Mucosa of stomach (tissue), 1 donor: ENCODE measurements around the gene CARD8.

Source experiments
- H3K27me3 ChIP-seq: one replicate; pipeline ENCODE4 v1.7.0; 2013; ENCODE audit warnings: mild to moderate bottlenecking, low read length; ENCODE audit not compliant: control insufficient read depth, insufficient read depth
- H3K36me3 ChIP-seq: one replicate; pipeline ENCODE4 v1.7.0; 2013; ENCODE audit warnings: low read length; ENCODE audit not compliant: control insufficient read depth, insufficient read depth
- H3K4me1 ChIP-seq: one replicate; pipeline ENCODE4 v1.7.0; 2013; ENCODE audit warnings: mild to moderate bottlenecking, low read length; ENCODE audit not compliant: control insufficient read depth, insufficient read depth
- H3K4me3 ChIP-seq: one replicate; pipeline ENCODE4 v1.7.0; 2013; ENCODE audit warnings: low read length
- H3K9ac ChIP-seq: one replicate; pipeline ENCODE4 v1.7.0; 2013; ENCODE audit warnings: mild to moderate bottlenecking, low read length, moderate library complexity
- H3K9me3 ChIP-seq: one replicate; pipeline ENCODE4 v1.7.0; 2013; ENCODE audit warnings: mild to moderate bottlenecking, low read length, moderate library complexity; ENCODE audit not compliant: control insufficient read depth
- donor health status: Pancreatic carcinoma.

CARD8 gene

DNA sequence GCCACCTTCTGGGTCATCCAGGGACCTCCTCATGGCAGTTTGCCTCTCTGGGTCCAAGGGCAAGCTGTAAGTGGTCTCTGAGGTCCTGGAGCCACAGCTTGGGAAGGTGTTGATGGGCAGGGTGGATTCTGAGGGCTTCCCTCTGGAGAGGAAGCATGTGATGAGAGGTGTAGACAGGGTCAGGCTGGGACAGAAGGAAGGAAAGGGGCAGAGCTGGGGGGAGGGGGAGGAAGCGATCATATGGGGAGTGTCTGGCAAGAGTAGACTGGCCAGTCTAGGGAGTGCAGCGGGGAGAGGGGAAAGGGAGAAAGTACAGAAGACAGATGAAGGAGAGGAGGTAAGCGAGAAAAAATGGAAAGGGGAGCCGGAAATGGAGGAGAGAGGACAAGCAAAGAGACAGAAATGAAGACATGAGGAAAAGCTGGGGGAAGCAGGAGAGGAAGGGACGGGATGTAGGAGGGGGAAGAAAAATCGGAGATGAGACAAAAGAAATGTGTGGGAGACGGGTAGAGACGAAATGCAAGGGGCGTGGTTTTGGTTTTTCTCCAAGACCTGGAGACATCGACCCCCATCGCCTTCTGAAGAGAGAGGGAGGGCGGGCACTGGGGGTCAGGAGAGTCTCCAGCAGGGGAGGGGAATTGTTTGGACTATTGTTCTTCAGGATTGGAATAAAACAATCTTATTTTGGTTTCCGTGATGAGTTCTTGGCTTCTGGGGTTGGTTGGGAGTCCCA lies 58.6 kb downstream of the CARD8 start:
- H3K9ac ChIP-seq, result no peak overlapping the region
- no peaks in the 10 kb centered on the region for H3K36me3 ChIP-seq
- H3K4me3 ChIP-seq, result no peak overlapping the region
- no peaks in the 10 kb centered on the region for H3K4me1 ChIP-seq
- H3K9me3 ChIP-seq, result no peaks in the 10 kb centered on the region
- H3K27me3 ChIP-seq, result no peaks in the 10 kb centered on the region

DNA sequence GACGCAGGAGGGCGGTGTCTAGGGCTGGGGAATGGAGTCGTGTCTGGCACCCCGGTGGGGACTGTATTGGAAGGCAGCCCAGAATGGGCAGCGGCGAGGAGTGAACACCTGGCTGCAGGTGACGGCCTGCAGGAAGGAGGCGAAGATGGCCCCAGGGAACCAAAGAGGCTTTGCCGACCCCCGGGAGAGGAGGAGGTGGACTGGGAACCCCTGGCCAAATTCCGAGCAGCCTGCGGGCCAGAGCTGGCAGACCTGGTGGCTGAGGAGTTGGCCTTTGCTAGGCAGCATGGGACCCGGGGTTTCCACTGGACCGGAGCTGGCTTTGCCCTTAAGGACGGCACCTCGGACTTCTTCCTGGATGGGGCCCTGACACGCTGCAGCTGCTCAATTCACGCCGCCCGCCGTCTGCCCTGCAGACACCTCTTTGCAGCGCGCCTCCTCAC lies 59.4 kb downstream of the CARD8 start:
- no peaks in the 10 kb centered on the region for H3K4me1 ChIP-seq
- no peak overlapping the region for H3K9ac ChIP-seq
- no peaks in the 10 kb centered on the region for H3K9me3 ChIP-seq
- H3K27me3 ChIP-seq, result no peaks in the 10 kb centered on the region
- H3K4me3 ChIP-seq, result no peak overlapping the region
- no peaks in the 10 kb centered on the region for H3K36me3 ChIP-seq

DNA sequence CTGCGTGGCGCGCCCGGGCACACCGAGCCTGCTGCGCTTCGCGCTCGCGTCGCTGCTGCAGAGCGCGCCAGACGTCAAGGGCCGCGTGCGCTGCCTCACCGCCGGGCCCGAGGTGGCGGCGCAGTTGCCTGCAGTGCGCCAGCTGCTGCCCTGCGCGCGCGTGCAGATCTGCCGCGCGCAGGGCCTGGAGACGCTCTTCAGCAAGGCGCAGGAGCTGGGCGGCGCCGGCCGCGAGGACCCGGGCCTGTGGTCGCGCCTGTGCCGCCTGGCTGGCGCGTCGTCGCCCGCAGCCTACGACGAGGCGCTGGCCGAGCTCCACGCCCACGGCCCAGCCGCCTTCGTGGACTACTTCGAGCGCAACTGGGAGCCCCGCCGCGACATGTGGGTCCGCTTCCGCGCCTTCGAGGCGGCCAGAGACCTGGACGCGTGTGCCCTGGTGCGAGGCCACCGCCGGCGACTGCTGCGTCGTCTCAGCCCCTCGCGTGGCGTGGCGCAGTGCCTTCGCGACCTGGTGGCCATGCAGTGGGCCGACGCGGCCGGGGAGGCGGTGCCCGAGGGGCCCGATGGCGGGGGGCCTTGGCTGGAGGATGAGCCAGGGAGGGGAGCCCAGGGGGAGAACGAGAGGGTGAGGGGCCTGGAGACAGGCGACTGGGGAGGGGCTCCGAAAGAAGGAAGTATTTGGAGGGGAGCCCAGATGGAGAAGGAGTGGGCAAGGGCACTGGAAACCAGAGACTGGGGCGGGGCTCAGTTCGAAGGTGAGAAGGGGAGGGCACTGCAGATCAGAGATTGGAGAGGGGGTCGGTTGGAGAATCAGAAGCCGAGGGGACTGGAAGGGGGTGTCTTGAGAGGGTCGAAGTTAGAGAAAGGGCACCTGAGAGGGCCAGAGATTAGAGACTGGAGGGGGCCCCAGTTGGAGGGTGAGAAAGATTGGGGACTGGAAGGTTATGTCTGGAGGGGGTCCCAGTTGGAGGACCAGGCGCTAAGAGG lies 60.6 kb downstream of the CARD8 start:
- Histone ChIP-seq H3K36me3 (no peaks in the 10 kb centered on the region), H3K9ac (no peak overlapping the region), H3K4me1 (peaks cover 3% of the 10 kb centered on the region), H3K9me3 (no peaks in the 10 kb centered on the region), H3K4me3 (no peak overlapping the region), H3K27me3 (no peaks in the 10 kb centered on the region)

DNA sequence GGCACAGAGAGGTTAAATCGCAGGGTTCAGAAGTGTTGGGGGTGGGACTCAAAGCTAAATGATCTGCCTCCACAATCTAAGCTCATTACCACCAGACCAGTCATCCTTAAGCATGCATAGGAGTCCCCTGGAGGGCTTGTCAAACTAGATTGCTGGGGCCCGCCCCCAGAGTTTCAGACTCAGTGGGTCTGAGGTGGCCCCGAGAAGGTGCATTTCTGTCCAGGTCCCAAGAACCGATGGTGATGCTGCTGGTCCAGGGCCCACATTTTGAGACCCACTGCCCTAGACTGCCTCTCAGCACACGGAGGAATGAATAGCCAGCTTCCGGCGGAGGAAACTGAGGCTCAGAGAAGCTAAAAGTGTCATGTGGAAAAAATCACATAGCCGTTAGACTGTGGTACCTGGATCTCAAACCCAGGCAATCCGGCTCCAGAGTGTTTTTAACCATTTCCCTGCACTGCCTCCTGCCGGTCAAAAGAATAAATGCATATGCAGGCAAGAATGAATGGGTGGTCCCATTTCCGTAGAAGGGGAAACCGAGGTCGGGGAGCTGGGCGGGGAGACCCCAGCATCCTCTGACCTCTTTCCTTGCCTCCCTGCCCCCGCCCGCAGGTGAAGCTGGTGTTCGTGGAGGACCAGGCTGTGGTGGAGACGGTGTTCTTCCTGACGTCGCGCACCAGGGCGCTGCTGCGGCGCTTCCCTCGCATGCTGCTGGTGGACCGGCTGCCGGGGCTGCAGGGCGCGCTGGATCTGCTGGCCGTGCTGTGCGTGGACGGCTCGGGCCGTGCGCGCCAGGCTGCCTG lies 61.5 kb downstream of the CARD8 start:
- H3K9ac ChIP-seq, result no peak overlapping the region
- H3K9me3 ChIP-seq, result no peaks in the 10 kb centered on the region
- no peaks in the 10 kb centered on the region for H3K27me3 ChIP-seq
- peaks cover 4% of the 10 kb centered on the region for H3K4me1 ChIP-seq
- no peak overlapping the region for H3K4me3 ChIP-seq
- no peaks in the 10 kb centered on the region for H3K36me3 ChIP-seq

DNA sequence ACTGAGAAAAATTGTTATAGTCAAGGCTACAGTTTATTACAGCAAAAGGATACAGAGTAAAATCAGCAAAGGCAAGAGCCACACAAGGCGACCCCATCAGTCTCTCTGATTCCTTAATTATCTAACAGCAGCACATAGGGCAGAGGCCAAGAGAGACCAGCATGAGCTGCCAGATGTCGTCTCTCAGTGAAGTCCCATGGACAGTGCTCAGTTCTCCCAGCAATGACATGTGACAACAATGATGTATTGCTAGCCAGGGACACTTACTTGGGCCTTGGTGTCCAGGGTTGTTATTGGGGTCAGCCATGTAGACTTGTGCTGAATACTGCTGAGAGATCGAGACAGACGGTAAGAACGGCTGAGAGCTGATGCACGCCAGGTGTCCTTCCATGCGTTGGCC lies 63.0 kb downstream of the CARD8 start:
- Histone ChIP-seq H3K9ac (no peak overlapping the region), H3K4me3 (no peak overlapping the region), H3K36me3 (no peaks in the 10 kb centered on the region), H3K27me3 (no peaks in the 10 kb centered on the region), H3K9me3 (no peaks in the 10 kb centered on the region), H3K4me1 (peaks cover 4% of the 10 kb centered on the region)

DNA sequence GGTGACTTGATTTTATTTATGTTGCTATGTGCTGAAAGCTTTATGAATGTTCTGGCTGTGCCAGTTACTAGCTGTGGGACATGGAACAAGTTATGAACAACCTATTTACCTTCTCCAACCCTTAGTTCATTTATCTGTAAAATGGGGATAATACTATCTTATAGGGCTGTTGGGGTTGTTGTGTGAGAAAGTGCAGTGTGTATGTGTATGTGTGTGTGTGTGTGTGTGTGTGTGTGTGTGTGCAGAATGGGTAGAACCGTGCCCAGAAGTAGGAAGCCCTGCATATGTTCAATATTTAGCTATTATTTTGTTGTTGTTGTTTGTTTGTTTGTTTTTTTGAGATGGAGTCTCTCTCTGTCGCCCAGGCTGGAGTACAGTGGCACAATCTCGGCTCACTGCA lies 64.8 kb downstream of the CARD8 start:
- no peak overlapping the region for H3K9ac ChIP-seq
- H3K36me3 ChIP-seq, result no peaks in the 10 kb centered on the region
- H3K4me3 ChIP-seq, result no peak overlapping the region
- no peaks in the 10 kb centered on the region for H3K9me3 ChIP-seq
- no peaks in the 10 kb centered on the region for H3K27me3 ChIP-seq
- H3K4me1 ChIP-seq, result peaks cover 4% of the 10 kb centered on the region

DNA sequence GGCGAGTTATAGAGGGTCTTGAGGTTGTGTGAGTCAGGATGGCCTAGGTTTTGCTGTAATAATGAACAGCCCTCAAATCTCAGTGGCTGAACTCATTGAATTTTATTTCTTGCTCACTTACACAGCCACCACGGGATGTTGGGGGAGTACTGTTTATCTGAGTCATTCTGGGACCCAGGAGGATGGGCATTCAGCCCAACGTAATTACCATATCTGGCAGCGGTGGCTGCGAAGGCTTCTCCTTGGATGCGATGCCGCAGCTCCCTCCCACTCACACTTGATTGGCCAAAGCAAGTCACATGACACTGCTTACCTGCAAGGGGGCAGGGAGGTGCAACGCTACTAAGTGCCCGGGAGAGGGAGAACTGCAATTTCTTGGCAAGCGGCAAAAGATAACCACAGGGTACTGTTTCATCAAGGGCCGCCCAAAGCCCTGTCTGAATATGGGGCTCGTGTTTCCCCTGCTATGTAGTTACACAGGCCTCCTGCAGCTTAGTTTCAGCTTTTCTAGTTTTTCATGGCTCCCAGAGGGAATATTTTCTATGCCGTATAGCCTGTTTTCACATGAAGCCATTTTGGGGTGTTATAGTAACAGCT lies 65.3 kb downstream of the CARD8 start:
- Histone ChIP-seq H3K9ac (no peak overlapping the region), H3K27me3 (no peaks in the 10 kb centered on the region), H3K4me1 (peaks cover 4% of the 10 kb centered on the region), H3K4me3 (no peak overlapping the region), H3K9me3 (no peaks in the 10 kb centered on the region), H3K36me3 (no peaks in the 10 kb centered on the region)

DNA sequence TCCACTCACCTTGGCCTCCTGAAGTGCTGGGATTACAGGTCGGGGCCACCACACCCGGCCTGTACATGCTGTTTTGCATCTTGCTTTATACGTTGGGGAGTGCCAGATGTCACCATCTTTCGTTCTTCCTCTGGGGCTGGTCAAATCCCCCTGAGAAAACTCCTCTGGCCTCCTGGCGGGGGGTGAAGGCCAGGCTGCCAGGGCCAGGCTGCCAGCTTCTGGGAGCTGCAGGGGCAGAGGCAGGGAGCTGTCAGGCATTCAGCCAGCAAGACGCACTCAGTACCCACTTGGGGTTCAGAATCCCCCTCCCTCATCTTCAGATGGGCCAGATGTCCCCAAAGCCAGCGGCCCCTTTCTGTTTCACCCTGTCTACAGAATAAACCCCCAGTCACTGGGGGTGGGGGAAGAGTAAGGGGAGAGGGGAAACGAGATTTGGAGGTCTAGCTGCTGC lies 69.1 kb downstream of the CARD8 start:
- Histone ChIP-seq H3K9ac (no peak overlapping the region), H3K4me3 (no peak overlapping the region), H3K9me3 (no peaks in the 10 kb centered on the region), H3K27me3 (no peaks in the 10 kb centered on the region), H3K36me3 (no peaks in the 10 kb centered on the region), H3K4me1 (peaks cover 4% of the 10 kb centered on the region)

DNA sequence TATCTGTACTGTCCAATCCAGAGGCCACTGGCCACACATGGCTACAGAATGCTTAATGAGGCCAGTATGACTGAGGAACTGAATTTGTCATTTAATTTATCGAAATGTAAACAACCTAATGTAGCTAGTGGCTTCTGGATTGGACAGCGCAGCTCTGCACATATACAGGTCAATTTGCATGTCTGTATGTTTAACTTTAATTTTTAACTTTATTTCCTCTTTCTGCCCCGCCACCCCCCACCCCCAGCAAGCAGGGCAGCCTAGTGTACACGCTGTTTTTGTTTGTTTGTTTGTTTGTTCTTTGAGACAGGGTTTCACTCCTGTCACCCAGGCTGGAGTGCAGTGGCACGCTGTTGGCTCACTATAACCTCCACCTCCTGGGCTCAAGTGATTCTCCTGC lies 69.7 kb downstream of the CARD8 start:
- Histone ChIP-seq H3K36me3 (no peaks in the 10 kb centered on the region), H3K9me3 (no peaks in the 10 kb centered on the region), H3K9ac (no peak overlapping the region), H3K4me1 (peaks cover 4% of the 10 kb centered on the region), H3K27me3 (no peaks in the 10 kb centered on the region), H3K4me3 (no peak overlapping the region)

DNA sequence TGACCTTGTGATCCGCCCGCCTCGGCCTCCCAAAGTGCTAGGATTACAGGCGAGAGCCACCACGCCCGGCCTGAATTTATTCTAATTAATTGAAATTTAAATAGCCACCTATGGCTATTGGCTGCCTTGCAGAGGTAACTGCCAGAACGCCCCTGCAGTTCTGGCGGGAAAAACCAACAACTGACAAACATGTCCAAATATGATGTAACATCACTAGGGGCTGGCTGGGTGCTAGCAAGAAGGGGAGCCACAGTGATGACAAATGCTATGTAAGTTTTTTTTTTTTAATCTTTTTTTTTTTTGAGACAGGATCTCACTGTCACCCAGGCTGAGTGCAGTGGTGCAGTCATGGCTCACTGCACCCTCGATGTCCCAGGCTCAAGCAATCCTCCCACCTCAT lies 72.4 kb downstream of the CARD8 start:
- no peak overlapping the region for H3K9ac ChIP-seq
- no peak overlapping the region for H3K4me3 ChIP-seq
- H3K9me3 ChIP-seq, result no peaks in the 10 kb centered on the region
- H3K4me1 ChIP-seq, result no peaks in the 10 kb centered on the region
- no peaks in the 10 kb centered on the region for H3K36me3 ChIP-seq
- no peaks in the 10 kb centered on the region for H3K27me3 ChIP-seq

DNA sequence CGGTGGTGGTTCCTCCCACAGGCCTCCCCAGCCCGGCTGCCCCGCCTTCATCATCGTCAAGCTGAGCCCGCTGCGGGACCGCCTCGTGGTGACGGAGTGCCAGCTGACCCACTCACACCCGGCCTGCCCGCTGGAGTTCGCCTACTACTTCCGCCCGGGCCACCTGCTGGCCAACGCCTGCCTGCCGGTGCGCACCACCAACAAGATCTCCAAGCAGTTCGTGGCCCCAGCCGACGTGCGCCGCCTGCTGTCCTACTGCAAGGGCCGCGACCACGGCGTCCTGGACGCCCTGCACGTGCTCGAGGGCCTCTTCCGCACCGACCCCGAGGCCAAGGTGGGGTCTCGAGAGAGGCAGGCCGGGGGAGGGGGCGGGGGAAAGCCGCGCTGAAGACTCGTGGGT lies 73.3 kb downstream of the CARD8 start:
- no peaks in the 10 kb centered on the region for H3K27me3 ChIP-seq
- no peaks in the 10 kb centered on the region for H3K4me1 ChIP-seq
- no peak overlapping the region for H3K9ac ChIP-seq
- H3K9me3 ChIP-seq, result no peaks in the 10 kb centered on the region
- H3K36me3 ChIP-seq, result no peaks in the 10 kb centered on the region
- no peak overlapping the region for H3K4me3 ChIP-seq
